SK-N-SH (cell line): Measurements from ENCODE around the gene PYDC1.

Experiments used
- CTCF ChIP-seq: fragments of 200-600 bp; sonication (generic); IDR thresholded peaks from 2 replicates; pipeline ENCODE4 v1.6.1; 2017; ENCODE audit warnings: antibody characterized with exemption, mild to moderate bottlenecking, moderate library complexity
- EP300 ChIP-seq, 2 experiments: IDR thresholded peaks; 2 replicates each; pipeline versions ENCODE4 v1.4.0 to v1.6.1; 2012; ENCODE audit warnings: borderline replicate concordance in 1 of 2, low read depth in 1 of 2, low read length in 1 of 2
- EZH2phosphoT487 ChIP-seq: fragments of 200-600 bp; sonication (generic); IDR thresholded peaks from 2 replicates; pipeline ENCODE4 v1.6.1; 2017; ENCODE audit warnings: low read depth, mixed run types, mild to moderate bottlenecking, antibody characterized with exemption, moderate library complexity, borderline replicate concordance
- GABPA ChIP-seq: IDR thresholded peaks from 2 replicates; pipeline ENCODE4 v1.4.0; 2012; ENCODE audit warnings: low read depth, mild to moderate bottlenecking
- JUND ChIP-seq: IDR thresholded peaks from 2 replicates; pipeline ENCODE4 v1.4.0; 2012
- MAX ChIP-seq: IDR thresholded peaks from 2 replicates; pipeline ENCODE4 v1.4.0; 2012; ENCODE audit warnings: low read depth
- NRF1 ChIP-seq: IDR thresholded peaks from 2 replicates; pipeline ENCODE4 v1.6.1; 2012; ENCODE audit warnings: low read depth, mild to moderate bottlenecking, low read length
- SMC3 ChIP-seq: IDR thresholded peaks from 2 replicates; pipeline ENCODE4 v1.6.1; 2012; ENCODE audit warnings: low read depth, low read length, improper control_type of control experiment

DNA sequence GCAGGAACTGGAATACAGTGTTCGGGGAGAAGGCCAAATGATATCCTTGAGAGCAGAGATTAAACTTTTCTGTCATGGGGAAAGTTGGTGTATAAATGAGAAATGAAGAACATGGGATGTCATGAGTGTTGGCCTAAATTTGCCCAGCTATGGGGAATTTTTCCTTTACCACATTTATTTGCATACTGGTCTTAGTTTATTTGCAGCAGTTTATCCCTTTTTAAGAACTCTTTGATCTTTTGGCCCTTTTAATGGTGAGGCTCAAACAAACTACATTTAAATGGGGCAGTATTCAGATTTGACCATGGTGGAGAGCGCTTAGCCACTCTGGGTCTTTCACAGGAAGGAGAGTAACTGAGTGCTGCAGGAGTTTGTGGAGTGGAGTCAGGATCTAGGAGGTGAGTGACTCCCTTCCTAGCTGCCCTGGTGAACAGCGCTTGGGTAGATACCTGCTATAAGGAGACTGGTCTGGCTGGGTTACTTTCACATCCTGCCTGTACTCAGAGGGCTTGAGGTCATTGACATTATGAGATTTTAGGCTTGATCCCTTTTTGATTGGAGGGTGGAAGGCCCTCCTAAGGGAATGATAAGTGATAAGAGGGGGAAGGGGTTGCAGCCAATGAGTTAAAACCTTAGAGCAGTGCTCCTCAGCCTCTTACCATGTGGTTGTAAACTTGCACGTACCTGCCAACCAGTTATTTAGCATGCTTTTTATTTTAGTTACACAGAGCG is 25.1 kb downstream of the PYDC1 start:
- TF ChIP-seq EZH2phosphoT487 (no peak), CTCF (no peak), JUND (no peak), EP300 (IDR thresholded peaks at IDR 0.05; ENCODE audit: borderline replicate concordance in 1 of 2, low read depth in 1 of 2, low read length in 1 of 2) (no peak), NRF1 (no peak), MAX (no peak), GABPA (no peak), SMC3 (no peak)
